ENCODE measurements around the gene GTF2A2.

GRCh38 chr15:59691194-59691805, 34.0 kb upstream of the GTF2A2 start:
- TF ChIP-seq POLR2AphosphoS5 (IDR thresholded peaks at IDR 0.05; ENCODE audit: low read depth, low read length) (no peak), CTCF (IDR thresholded peaks at IDR 0.05 in 2 of 3, conservative IDR thresholded peaks at IDR 0.05 in 1 of 3; ENCODE audit: borderline replicate concordance in 1 of 3, insufficient read depth in 1 of 3, low read depth in 2 of 3, low read length in 2 of 3) (peak; percentile 53 to 73 (median 68); a peak in 5 of 6 replicates), EZH2 (IDR thresholded peaks at IDR 0.05) (no peak), POLR2A (IDR thresholded peaks at IDR 0.05; ENCODE audit: borderline replicate concordance, extremely low read depth, insufficient read depth, insufficient read length) (no peak), SP1 (IDR thresholded peaks at IDR 0.05; ENCODE audit: low read depth) (no peak), ELF1 (IDR thresholded peaks at IDR 0.05; ENCODE audit: borderline replicate concordance, low read depth) (no peak), ZNF274 (IDR thresholded peaks at IDR 0.05; ENCODE audit: low read depth, low read length) (no peak)
- TF ChIP-seq, protein P1, sequence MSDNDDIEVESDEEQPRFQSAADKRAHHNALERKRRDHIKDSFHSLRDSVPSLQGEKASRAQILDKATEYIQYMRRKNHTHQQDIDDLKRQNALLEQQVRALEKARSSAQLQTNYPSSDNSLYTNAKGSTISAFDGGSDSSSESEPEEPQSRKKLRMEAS (IDR thresholded peaks at IDR 0.05), result no peak
- TF ChIP-seq, protein P2, sequence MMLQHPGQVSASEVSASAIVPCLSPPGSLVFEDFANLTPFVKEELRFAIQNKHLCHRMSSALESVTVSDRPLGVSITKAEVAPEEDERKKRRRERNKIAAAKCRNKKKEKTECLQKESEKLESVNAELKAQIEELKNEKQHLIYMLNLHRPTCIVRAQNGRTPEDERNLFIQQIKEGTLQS (IDR thresholded peaks at IDR 0.05), result no peak
